Activated CD8-positive, alpha-beta memory T cell treated with anti-CD3 and anti-CD28 coated beads for 24 hours (primary cell): ENCODE results near the gene SYT12.
A peak's percentile ranks its signal among the peaks of the same experiment; 100 is the strongest.
"Not testable (repeated sequence)": the region's sequence is repeated elsewhere in the genome, so short reads cannot be mapped to it uniquely, and the experiment has no call there.

Experiments used
- DNase-seq: peaks from one replicate; pipeline ENCODE4 v3.0.0-alpha.2; 2020

SYT12 gene

GRCh38 chr11:67022961-67023956 lies at the start of gene SYT12:
Gene SYT12, plus strand, starts transcription at chr11:67023134. Its CDS starts 7,011 bp downstream, at chr11:67030145.
- peak; percentile 65 for DNase-seq

- DNase-seq: no peak
Measured at GRCh38 chr11:66973956-66974580, 48.9 kb upstream of the SYT12 start.

GRCh38 chr11:66974724-66975404 lies 48.1 kb upstream of the SYT12 start, which contains the start of gene C11orf86:
Gene C11orf86, plus strand, starts transcription at chr11:66975304. Its CDS starts 59 bp downstream, at chr11:66975363.
- no peak for DNase-seq

GRCh38 chr11:66975405-66976027 lies 47.4 kb upstream of the SYT12 start:
- no peak for DNase-seq

GRCh38 chr11:66976028-66976467 lies 46.9 kb upstream of the SYT12 start:
- DNase-seq: no peak

GRCh38 chr11:66976925-66977324 lies 46.0 kb upstream of the SYT12 start:
- DNase-seq: no peak

GRCh38 chr11:66978229-66978628 lies 44.7 kb upstream of the SYT12 start:
- DNase-seq: no peak

- DNase-seq: no peak
Measured at GRCh38 chr11:66978717-66979116, 44.2 kb upstream of the SYT12 start.

- no peak for DNase-seq
Measured at GRCh38 chr11:66979336-66979980, 43.5 kb upstream of the SYT12 start.

GRCh38 chr11:66981976-66982578 lies 40.9 kb upstream of the SYT12 start:
- DNase-seq: no peak

- DNase-seq: no peak
Measured at GRCh38 chr11:66983275-66983924, 39.5 kb upstream of the SYT12 start.

GRCh38 chr11:66985508-66986177 lies 37.3 kb upstream of the SYT12 start:
- DNase-seq: no peak

- no peak for DNase-seq
Measured at GRCh38 chr11:66986178-66986545, 36.8 kb upstream of the SYT12 start.

- no peak for DNase-seq
Measured at GRCh38 chr11:66987158-66987620, 35.7 kb upstream of the SYT12 start.

- no peak for DNase-seq
Measured at GRCh38 chr11:66987924-66988637, 34.9 kb upstream of the SYT12 start.

GRCh38 chr11:66988741-66989140 lies 34.2 kb upstream of the SYT12 start:
- DNase-seq: not testable (repeated sequence)

- DNase-seq: not testable (repeated sequence)
Measured at GRCh38 chr11:66989360-66989759, 33.6 kb upstream of the SYT12 start.

GRCh38 chr11:66992041-66992440 lies 30.9 kb upstream of the SYT12 start:
- DNase-seq: no peak

GRCh38 chr11:66996609-66997273 lies 26.2 kb upstream of the SYT12 start:
- no peak for DNase-seq
